ENCODE data around the gene WNT3A. TPM values are rescaled to one million over a fixed set of nuclear protein-coding genes. Genes with fewer than 3 reads are reported as not detected.

The WNT3A gene
- total RNA-seq, 1 donor from 2014 or later, result not detected

DNA sequence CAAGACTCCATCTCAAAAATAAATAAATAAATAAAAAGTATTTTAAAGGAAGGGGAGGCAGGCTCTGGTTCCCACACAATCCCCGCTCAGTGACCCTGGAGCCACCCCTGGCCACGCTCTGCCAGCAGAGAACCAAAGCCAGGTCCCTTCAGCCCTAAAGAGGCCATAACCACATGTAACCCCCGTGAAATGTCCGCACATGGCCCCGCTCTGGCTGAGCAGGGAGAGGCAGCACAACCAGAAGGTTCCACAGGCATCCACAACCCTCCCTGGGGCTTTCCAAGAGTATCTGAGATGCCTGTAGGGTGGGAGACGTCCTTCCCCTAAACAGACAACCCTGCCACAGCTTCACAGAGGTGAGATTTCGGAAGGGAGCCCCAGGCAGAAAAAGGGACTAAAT is 74.3 kb downstream of the WNT3A start:
- DNase-seq (ENCODE audit: low spot score), result no peak
- peak overlapping the region; percentile 69 for H3K27ac Mint-ChIP-seq
- intact Hi-C loops (cut with micrococcal nuclease), result loop anchor here (5.0 to 10.0 kb wide), 2 partner anchors 316 to 376 kb away; a partner anchor contains a TSS
- no peaks in the 10 kb centered on the region for H3K9me3 Mint-ChIP-seq
- peak overlapping the region; percentile 86 for H3K4me3 Mint-ChIP-seq (ENCODE audit: low read depth)
- peaks cover 33% of the 10 kb centered on the region for H3K4me1 Mint-ChIP-seq (ENCODE audit: low read depth)
- H3K27me3 Mint-ChIP-seq (ENCODE audit: low read depth), result no peaks in the 10 kb centered on the region
- peaks cover 28% of the 10 kb centered on the region for H3K36me3 Mint-ChIP-seq (ENCODE audit: low read depth)

DNA sequence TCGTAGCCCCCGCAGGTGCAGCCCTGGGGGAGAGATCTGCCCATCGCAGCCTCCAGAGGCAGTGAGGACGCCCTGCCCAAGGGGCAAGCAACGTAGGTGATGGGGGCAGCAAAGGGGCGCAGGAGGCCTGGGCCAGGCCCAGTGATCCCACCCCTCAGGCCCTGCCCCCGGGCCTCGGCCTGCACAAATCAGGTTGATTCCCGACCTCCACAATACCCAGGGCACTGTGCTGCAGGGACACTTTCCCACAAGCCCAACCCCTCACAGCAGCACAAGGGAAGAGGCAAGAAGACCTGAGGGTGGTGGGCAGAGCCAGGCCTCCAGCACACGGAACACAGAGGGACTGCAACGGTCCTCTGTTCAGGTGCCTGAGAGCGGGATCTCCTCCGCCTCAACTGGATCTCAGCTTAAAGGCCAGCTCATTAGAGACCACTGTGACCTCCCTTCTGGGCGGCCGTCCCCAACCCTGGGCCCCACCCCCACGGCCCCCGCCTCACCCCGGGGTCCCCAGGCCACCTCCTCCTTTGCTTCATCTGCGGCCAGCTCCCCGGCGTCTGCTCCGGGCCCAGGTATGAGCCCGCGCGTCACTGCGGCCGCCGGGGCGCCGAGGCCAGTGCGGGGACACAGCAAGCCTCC is 74.9 kb downstream of the WNT3A start:
- intact Hi-C loops (cut with micrococcal nuclease), result loop anchor here (1.0 to 10.0 kb wide), 6 partner anchors 22 to 376 kb away; partner anchors contain the start of genes C1orf35 and MRPL55
- Mint-ChIP-seq H3K9me3 (no peaks in the 10 kb centered on the region), H3K27ac (peak overlapping the region; percentile 70), H3K4me1 (ENCODE audit: low read depth) (peaks cover 37% of the 10 kb centered on the region), H3K36me3 (ENCODE audit: low read depth) (peaks cover 32% of the 10 kb centered on the region), H3K27me3 (ENCODE audit: low read depth) (no peaks in the 10 kb centered on the region), H3K4me3 (ENCODE audit: low read depth) (peak overlapping the region; percentile 86)
- no peak for DNase-seq (ENCODE audit: low spot score)

DNA sequence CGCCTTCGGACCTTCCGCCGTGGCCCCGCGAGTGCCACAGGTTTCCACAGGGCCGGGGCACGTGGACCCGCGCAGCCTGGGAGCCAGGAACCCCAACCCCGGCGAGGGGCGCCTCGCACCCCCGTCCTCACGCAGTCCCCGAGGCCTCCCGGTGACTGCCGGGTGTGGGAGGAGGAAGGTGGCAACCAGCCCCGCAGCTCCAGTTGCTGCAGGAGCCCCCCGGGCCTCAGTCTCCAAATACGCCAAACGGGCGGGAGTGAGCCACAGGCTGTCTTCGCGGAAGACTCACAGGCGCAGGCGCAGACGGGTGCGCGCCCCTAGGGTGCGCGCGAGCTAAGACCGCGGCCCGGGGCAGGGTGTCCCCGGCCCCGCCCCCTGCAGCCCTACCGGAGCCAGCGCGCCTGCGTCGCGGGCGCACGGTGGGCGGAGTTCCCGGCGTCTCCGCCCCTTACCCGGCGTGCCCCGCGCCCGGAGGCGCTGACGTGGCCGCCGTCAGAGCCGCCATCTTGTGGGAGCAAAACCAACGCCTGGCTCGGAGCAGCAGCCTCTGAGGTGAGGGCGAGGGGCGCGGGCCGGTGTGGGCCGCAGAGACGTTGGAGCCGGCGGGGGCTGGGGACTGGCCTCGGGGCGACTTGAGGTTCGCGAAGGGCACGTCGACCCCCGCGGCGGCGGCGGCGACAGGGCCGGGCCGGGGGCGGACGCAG is 75.6 kb downstream of the WNT3A start, which contains the start of gene ARF1:
ARF1 (plus strand) TSS at position 495 of the 704 bp plus-strand sequence. CDS start 14,407 bp downstream, outside the sequence.
- peak; percentile 89 for DNase-seq (ENCODE audit: low spot score)
- Mint-ChIP-seq H3K36me3 (ENCODE audit: low read depth) (peaks cover 33% of the 10 kb centered on the region), H3K27me3 (ENCODE audit: low read depth) (no peaks in the 10 kb centered on the region), H3K4me1 (ENCODE audit: low read depth) (peaks cover 42% of the 10 kb centered on the region), H3K9me3 (no peaks in the 10 kb centered on the region), H3K4me3 (ENCODE audit: low read depth) (peak within 1 kb of the TSS; percentile 89), H3K27ac (peak within 1 kb of the TSS; percentile 92)
- intact Hi-C loops (cut with micrococcal nuclease), result loop anchor here (1.0 to 10.0 kb wide), 6 partner anchors 21 to 375 kb away; partner anchors contain the start of genes C1orf35 and MRPL55

DNA sequence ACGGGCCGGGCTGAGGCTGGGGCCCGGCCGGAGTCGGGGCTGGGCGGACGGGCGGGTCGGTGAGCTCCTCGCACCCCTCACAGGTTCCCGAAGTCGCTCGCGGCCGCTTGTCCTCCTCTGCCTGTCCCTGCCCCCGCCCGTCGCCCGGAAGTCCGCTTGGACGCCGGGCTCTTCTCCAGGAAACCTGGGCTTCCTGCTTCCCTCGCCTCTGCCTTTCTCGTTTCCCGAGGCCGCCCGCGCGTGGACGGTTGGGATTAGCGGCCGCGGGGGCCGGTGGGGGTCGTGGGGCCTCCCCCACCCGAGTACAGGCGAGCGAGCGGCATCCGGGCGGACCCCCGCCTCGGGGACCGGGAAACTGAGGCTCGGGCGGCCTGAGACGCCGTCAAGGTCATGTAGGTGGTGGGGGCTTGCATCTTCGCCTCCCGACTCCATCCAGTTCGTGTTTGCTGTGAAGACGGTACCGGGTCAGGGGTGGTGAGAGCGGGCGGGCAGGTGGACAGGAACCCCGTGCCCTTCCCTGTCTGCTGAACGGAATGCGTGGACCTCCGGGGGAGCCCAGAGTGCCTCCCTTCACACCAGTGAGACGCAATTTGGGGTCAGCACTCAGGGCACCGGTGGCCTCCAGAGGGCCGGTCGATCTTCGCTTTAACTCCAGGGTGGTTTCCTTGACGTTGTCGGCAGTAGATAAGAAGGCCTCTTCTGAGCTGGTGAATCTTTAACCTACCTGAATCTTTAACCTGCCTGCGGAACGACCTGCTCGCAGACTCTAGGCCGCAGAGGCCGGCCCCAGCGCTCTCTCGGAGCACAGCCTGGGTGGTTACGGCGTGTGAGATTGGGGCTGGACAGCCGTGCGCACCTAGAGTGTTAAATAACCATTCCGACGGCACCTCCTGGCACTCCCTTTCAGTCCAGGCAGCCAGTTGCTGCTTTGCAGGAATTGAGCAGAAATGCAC is 76.4 kb downstream of the WNT3A start:
- Mint-ChIP-seq H3K27me3 (ENCODE audit: low read depth) (no peaks in the 10 kb centered on the region), H3K36me3 (ENCODE audit: low read depth) (peaks cover 40% of the 10 kb centered on the region), H3K4me3 (ENCODE audit: low read depth) (peak overlapping the region; percentile 89), H3K4me1 (ENCODE audit: low read depth) (peaks cover 50% of the 10 kb centered on the region), H3K27ac (peak overlapping the region; percentile 92), H3K9me3 (no peaks in the 10 kb centered on the region)
- intact Hi-C loops (cut with micrococcal nuclease), result loop anchor here (1.0 to 10.0 kb wide), 6 partner anchors 20 to 374 kb away; partner anchors contain the start of genes C1orf35 and MRPL55
- no peak for DNase-seq (ENCODE audit: low spot score)

DNA sequence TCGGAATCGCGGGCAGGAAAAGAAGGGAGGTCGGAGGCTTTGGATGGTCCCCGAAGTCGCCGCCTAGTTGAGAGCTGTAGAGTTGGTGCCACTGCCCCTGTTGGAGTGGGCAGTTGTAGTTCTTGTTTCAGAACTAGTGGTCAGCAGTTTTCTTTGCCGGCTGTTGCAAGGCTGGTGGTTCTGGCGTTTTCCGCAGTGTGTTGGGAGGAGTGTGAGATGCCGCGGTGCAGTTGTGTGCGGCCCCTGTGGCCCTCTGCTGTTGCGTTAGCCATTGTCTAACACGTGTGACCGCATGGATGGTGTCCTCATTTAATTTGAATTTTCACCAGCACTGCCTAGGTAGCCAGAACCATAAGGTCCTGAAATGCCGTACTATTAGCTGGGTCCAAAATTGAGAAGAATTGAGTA is 77.1 kb downstream of the WNT3A start:
- peak overlapping the region; percentile 89 for H3K4me3 Mint-ChIP-seq (ENCODE audit: low read depth)
- H3K9me3 Mint-ChIP-seq, result no peaks in the 10 kb centered on the region
- DNase-seq (ENCODE audit: low spot score), result no peak
- H3K36me3 Mint-ChIP-seq (ENCODE audit: low read depth), result peaks cover 47% of the 10 kb centered on the region
- peak overlapping the region; percentile 92 for H3K27ac Mint-ChIP-seq
- peaks cover 52% of the 10 kb centered on the region for H3K4me1 Mint-ChIP-seq (ENCODE audit: low read depth)
- H3K27me3 Mint-ChIP-seq (ENCODE audit: low read depth), result no peaks in the 10 kb centered on the region
- intact Hi-C loops (cut with micrococcal nuclease), result loop anchor here (5.0 to 10.0 kb wide), 2 partner anchors 319 to 373 kb away; a partner anchor contains a TSS

DNA sequence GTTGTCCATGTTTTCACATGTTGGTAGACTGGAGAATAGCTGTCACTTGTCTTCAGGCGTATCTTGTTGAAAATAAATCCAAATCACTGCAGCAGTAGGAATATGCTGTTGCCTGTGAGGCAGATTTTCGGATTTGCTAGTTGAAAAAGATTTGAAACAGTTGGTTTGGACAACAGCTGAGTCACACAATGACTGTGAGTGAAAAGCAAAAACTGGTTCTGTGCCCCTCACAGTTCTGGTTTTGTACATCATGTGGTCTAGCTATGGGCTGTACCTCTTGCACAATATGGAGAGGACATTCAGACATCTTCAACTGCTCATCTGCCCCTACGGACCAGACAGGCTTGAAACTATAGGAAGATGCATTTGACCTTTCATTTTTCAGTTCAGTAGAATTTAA is 77.5 kb downstream of the WNT3A start:
- Mint-ChIP-seq H3K36me3 (ENCODE audit: low read depth) (peaks cover 52% of the 10 kb centered on the region), H3K4me1 (ENCODE audit: low read depth) (peaks cover 54% of the 10 kb centered on the region), H3K27ac (peak overlapping the region; percentile 92), H3K4me3 (ENCODE audit: low read depth) (peak overlapping the region; percentile 89), H3K9me3 (no peaks in the 10 kb centered on the region), H3K27me3 (ENCODE audit: low read depth) (no peaks in the 10 kb centered on the region)
- intact Hi-C loops (cut with micrococcal nuclease), result loop anchor here (5.0 to 10.0 kb wide), 2 partner anchors 320 to 373 kb away; a partner anchor contains a TSS
- no peak for DNase-seq (ENCODE audit: low spot score)

DNA sequence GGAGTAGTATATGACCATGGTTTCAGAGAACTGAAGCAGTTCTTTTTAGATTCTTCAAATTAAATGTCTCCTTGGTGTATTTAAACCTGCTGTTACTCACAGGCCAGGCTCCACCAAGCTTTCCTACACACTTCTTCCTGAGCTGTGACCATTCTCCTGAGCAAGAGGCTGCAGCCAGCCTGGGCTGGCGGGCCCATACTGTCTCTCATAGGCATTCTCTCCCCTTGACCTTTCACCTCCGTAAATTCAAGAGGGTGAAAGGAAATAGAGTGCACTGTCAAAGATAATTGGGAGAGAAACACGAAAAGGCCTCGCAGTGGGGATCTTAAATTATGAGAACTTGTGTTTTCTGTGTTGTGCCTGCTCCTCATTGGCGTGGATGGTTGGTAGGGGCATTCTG is 78.0 kb downstream of the WNT3A start:
- H3K27ac Mint-ChIP-seq, result peak overlapping the region; percentile 92
- H3K4me3 Mint-ChIP-seq (ENCODE audit: low read depth), result peak overlapping the region; percentile 89
- no peaks in the 10 kb centered on the region for H3K9me3 Mint-ChIP-seq
- no peak for DNase-seq (ENCODE audit: low spot score)
- H3K4me1 Mint-ChIP-seq (ENCODE audit: low read depth), result peaks cover 55% of the 10 kb centered on the region
- peaks cover 54% of the 10 kb centered on the region for H3K36me3 Mint-ChIP-seq (ENCODE audit: low read depth)
- intact Hi-C loops (cut with micrococcal nuclease), result loop anchor here (5.0 to 10.0 kb wide), 2 partner anchors 320 to 373 kb away; a partner anchor contains a TSS
- H3K27me3 Mint-ChIP-seq (ENCODE audit: low read depth), result no peaks in the 10 kb centered on the region

DNA sequence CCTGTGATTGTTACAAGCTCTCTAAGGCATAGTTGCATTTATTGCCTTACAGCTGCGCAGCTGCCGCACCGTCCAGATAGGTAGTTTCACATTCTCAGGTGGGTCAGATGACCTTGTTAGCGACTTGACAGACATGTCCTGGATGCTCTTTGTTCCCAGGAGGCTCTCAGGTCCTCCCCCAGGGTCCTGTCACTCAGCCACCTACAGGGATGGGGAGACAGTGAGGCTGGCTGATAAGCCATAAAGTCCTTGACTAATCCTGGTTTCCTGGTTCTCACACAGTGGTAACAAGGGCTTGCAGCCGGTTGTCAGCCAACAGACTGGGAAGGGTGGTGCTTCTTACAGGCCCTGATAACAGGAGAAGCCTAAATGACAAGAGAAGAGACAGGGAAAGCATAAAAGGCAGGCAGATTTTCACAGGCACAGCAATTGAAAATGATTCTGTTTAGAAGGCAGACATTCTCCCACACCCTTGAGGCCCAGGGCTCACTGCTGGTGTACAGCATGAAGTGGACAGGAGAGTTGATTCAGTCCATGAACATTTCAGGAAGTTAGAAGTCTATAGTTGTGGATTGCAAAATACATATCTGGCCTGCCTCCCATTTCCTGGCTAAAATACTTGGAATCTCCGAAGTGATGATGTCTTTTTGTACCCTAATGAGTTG is 78.6 kb downstream of the WNT3A start:
- Mint-ChIP-seq H3K36me3 (ENCODE audit: low read depth) (peaks cover 60% of the 10 kb centered on the region), H3K4me1 (ENCODE audit: low read depth) (peaks cover 56% of the 10 kb centered on the region), H3K27me3 (ENCODE audit: low read depth) (no peaks in the 10 kb centered on the region), H3K9me3 (no peaks in the 10 kb centered on the region), H3K4me3 (ENCODE audit: low read depth) (peak overlapping the region; percentile 89), H3K27ac (peak overlapping the region; percentile 92)
- no peak for DNase-seq (ENCODE audit: low spot score)
- intact Hi-C loops (cut with micrococcal nuclease), result loop anchor here (10.0 kb wide), 1 partner anchor 321 kb away; no protein-coding TSS in a partner anchor

DNA sequence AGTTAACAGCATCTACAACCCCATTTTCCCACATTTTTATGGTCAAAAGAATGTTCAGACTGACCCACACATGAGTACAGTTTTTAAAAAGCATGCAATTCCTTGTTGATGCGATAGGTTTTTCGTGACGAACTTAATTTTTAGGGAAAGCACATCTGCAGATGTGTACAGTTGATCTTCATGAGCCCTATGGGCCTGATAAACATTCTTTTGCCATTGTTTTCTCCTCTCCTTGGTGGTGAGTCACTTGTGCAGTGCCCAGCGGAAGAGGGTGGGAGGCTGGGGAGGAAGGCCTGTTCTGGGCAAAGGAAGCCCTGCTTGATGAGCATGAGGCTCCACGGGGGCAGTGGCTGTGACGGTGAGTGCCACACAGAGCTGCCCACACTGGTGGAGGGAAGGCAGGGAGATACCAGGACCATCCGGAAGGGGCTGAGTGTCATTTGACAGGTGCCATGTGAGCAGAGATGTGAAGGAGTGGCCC is 81.0 kb downstream of the WNT3A start:
- H3K4me3 Mint-ChIP-seq (ENCODE audit: low read depth), result peak overlapping the region; percentile 57
- intact Hi-C loops (cut with micrococcal nuclease), result loop anchor here (10.0 kb wide), 1 partner anchor 323 kb away; no protein-coding TSS in a partner anchor
- peak overlapping the region; percentile 83 for H3K27ac Mint-ChIP-seq
- no peaks in the 10 kb centered on the region for H3K27me3 Mint-ChIP-seq (ENCODE audit: low read depth)
- peaks cover 81% of the 10 kb centered on the region for H3K36me3 Mint-ChIP-seq (ENCODE audit: low read depth)
- H3K4me1 Mint-ChIP-seq (ENCODE audit: low read depth), result peaks cover 63% of the 10 kb centered on the region
- DNase-seq (ENCODE audit: low spot score), result no peak
- no peaks in the 10 kb centered on the region for H3K9me3 Mint-ChIP-seq

DNA sequence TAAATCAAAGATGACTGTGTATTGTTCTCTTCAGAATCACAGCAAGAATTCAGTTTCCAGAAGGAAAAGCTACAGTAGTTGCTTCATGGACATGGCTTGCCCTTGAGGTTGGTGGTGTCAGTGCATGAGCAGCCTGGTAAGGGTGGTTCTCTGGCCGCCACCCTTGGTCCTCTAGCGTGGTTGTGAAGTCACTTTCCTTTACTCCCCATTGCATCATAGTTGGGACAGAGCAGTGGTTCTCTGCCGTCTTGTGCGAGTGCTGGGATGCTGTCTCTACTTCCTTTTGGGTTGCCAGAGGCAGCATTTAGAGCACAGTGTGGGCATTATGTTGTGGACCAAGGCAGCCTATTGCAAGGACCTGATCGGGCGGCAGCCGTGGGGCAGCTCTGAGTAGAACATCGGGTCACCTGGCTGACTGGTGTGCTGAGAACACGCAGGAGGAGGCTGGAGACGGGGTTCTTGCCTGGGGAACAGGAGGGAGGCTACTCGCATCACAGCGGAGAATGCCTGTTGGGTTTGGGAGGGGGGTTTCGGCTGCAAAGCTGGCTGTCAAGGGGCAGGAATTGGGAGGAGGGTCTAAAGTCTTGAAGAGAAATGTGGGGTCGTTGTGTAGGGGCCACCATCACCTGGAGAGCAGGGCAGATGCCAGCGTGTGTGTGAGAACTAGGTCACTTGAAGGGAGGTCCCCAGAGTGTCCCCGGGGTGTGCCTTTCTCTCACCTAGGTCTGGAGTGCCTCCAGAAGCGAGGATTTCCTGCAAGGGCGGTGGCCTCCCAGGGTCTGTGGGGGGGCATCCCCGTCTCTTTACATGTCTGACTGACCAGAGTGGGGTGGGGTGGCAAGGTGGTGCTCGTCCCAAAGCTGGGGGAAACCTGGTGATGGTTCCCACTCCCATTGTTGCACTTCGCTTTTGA is 82.0 kb downstream of the WNT3A start:
- no peak for DNase-seq (ENCODE audit: low spot score)
- Mint-ChIP-seq H3K36me3 (ENCODE audit: low read depth) (peaks cover 82% of the 10 kb centered on the region), H3K27me3 (ENCODE audit: low read depth) (no peaks in the 10 kb centered on the region), H3K27ac (peak overlapping the region; percentile 67), H3K4me1 (ENCODE audit: low read depth) (peaks cover 62% of the 10 kb centered on the region), H3K4me3 (ENCODE audit: low read depth) (no peak overlapping the region), H3K9me3 (no peaks in the 10 kb centered on the region)
- intact Hi-C loops (cut with micrococcal nuclease), result loop anchor here (10.0 kb wide), 1 partner anchor 324 kb away; no protein-coding TSS in a partner anchor

Measured in activated T-helper 2 cell treated with anti-CD3 and anti-CD28 coated beads, Interferon-gamma antibody, Interleukin-2, Interleukin-4, amounts not matched to agents 10 μg/mL and 5 μg/mL and 100 μg/mL, durations not matched to agents 14 hours and 24 hours and 36 hours (primary cell).